MM.1S (cell line): ENCODE results near the gene GSDMA.

Source experiments
- CTCF ChIP-seq: fragments of 300-600 bp; sonication (generic); IDR thresholded peaks from 2 replicates; pipeline ENCODE4 v1.5.1; 2016; ENCODE audit warnings: antibody characterized with exemption, low read length, mixed read lengths
- EZH2 ChIP-seq: fragments of 300-600 bp; sonication (generic); optimal IDR thresholded peaks from 2 replicates; pipeline ENCODE3; 2017; ENCODE audit warnings: low read depth, mild to moderate bottlenecking, antibody characterized with exemption, low read length, mixed read lengths
- EZH2phosphoT487 ChIP-seq: fragments of 300-600 bp; sonication (generic); IDR thresholded peaks from 2 replicates; pipeline ENCODE4 v1.6.1; 2018; ENCODE audit warnings: antibody characterized with exemption, low read length

- TF ChIP-seq EZH2 (no peak), CTCF (no peak), EZH2phosphoT487 (no peak)
Observed at GRCh38 chr17:39950871-39951348, 11.9 kb upstream of the GSDMA start.
